ENCODE measurements around the gene SLC44A3. TPM values are rescaled to one million over a fixed set of nuclear protein-coding genes. Genes with fewer than 3 reads are reported as not detected.

SLC44A3 gene
- total and polyA plus RNA-seq, 2 donors: 4.7 to 6.8 TPM

- Histone ChIP-seq H3K36me3 (ENCODE audit: control insufficient read depth in 2 of 2, insufficient read depth in 2 of 2, low read length in 1 of 2) (peaks cover 0 to 20% of the 10 kb centered on the region in 2 donors), H3K4me3 (ENCODE audit: low read length in 2 of 2) (no peak overlapping the region), H3K9me3 (ENCODE audit: control insufficient read depth in 2 of 2, insufficient read depth in 1 of 2, low read length in 1 of 2) (no peaks in the 10 kb centered on the region), H3K27me3 (ENCODE audit: control insufficient read depth in 2 of 2, insufficient read depth in 1 of 2, low read length in 1 of 2) (no peaks in the 10 kb centered on the region), H3K27ac (ENCODE audit: low read depth in 1 of 2, low read length in 1 of 2) (no peak overlapping the region), H3K4me1 (ENCODE audit: control insufficient read depth in 2 of 2, insufficient read depth in 2 of 2, low read length in 2 of 2) (no peaks in the 10 kb centered on the region)
- 76% methylated on average over 7 of the region's 7 CpGs for WGBS
- DNase-seq (ENCODE audit: low read depth in 6 of 9, low spot score in 9 of 9): no peak
These were observed 78.6 kb downstream of the SLC44A3 start for GRCh38 chr1:94898491-94899385.

GRCh38 chr1:94899756-94900155, 79.6 kb downstream of the SLC44A3 start:
- DNase-seq (ENCODE audit: low read depth in 6 of 9, low spot score in 9 of 9): no peak
- peaks cover 0 to 20% of the 10 kb centered on the region in 2 donors for H3K36me3 ChIP-seq (ENCODE audit: control insufficient read depth in 2 of 2, insufficient read depth in 2 of 2, low read length in 1 of 2)
- H3K9me3 ChIP-seq (ENCODE audit: control insufficient read depth in 2 of 2, insufficient read depth in 1 of 2, low read length in 1 of 2): no peaks in the 10 kb centered on the region
- H3K4me3 ChIP-seq (ENCODE audit: low read length in 2 of 2): no peak overlapping the region
- H3K27me3 ChIP-seq (ENCODE audit: control insufficient read depth in 2 of 2, insufficient read depth in 1 of 2, low read length in 1 of 2): no peaks in the 10 kb centered on the region
- WGBS: 95% methylated on average over 1 of the region's 1 CpG
- H3K4me1 ChIP-seq (ENCODE audit: control insufficient read depth in 2 of 2, insufficient read depth in 2 of 2, low read length in 2 of 2): no peaks in the 10 kb centered on the region
- no peak overlapping the region for H3K27ac ChIP-seq (ENCODE audit: low read depth in 1 of 2, low read length in 1 of 2)

GRCh38 chr1:94901841-94902240, 81.7 kb downstream of the SLC44A3 start:
- Histone ChIP-seq H3K27ac (ENCODE audit: low read depth in 1 of 2, low read length in 1 of 2) (no peak overlapping the region), H3K4me3 (ENCODE audit: low read length in 2 of 2) (no peak overlapping the region), H3K36me3 (ENCODE audit: control insufficient read depth in 2 of 2, insufficient read depth in 2 of 2, low read length in 1 of 2) (peaks cover 0 to 8% of the 10 kb centered on the region in 2 donors), H3K27me3 (ENCODE audit: control insufficient read depth in 2 of 2, insufficient read depth in 1 of 2, low read length in 1 of 2) (no peaks in the 10 kb centered on the region), H3K9me3 (ENCODE audit: control insufficient read depth in 2 of 2, insufficient read depth in 1 of 2, low read length in 1 of 2) (no peaks in the 10 kb centered on the region), H3K4me1 (ENCODE audit: control insufficient read depth in 2 of 2, insufficient read depth in 2 of 2, low read length in 2 of 2) (no peaks in the 10 kb centered on the region)
- WGBS: 95% methylated on average over 4 of the region's 4 CpGs
- DNase-seq (ENCODE audit: low read depth in 6 of 9, low spot score in 9 of 9): no peak

- no peaks in the 10 kb centered on the region for H3K9me3 ChIP-seq (ENCODE audit: control insufficient read depth in 2 of 2, insufficient read depth in 1 of 2, low read length in 1 of 2)
- DNase-seq (ENCODE audit: low read depth in 6 of 9, low spot score in 9 of 9): no peak
- H3K36me3 ChIP-seq (ENCODE audit: control insufficient read depth in 2 of 2, insufficient read depth in 2 of 2, low read length in 1 of 2): peaks cover 0 to 2% of the 10 kb centered on the region in 2 donors
- 98% methylated on average over 7 of the region's 7 CpGs for WGBS
- no peak overlapping the region for H3K4me3 ChIP-seq (ENCODE audit: low read length in 2 of 2)
- no peak overlapping the region for H3K27ac ChIP-seq (ENCODE audit: low read depth in 1 of 2, low read length in 1 of 2)
- no peaks in the 10 kb centered on the region for H3K4me1 ChIP-seq (ENCODE audit: control insufficient read depth in 2 of 2, insufficient read depth in 2 of 2, low read length in 2 of 2)
- H3K27me3 ChIP-seq (ENCODE audit: control insufficient read depth in 2 of 2, insufficient read depth in 1 of 2, low read length in 1 of 2): no peaks in the 10 kb centered on the region
These were observed 83.3 kb downstream of the SLC44A3 start for GRCh38 chr1:94903280-94904009.

GRCh38 chr1:94905207-94905606, 85.0 kb downstream of the SLC44A3 start:
- 88% methylated on average over 4 of the region's 4 CpGs for WGBS
- Histone ChIP-seq H3K27ac (ENCODE audit: low read depth in 1 of 2, low read length in 1 of 2) (no peak overlapping the region), H3K9me3 (ENCODE audit: control insufficient read depth in 2 of 2, insufficient read depth in 1 of 2, low read length in 1 of 2) (no peaks in the 10 kb centered on the region), H3K4me3 (ENCODE audit: low read length in 2 of 2) (no peak overlapping the region), H3K36me3 (ENCODE audit: control insufficient read depth in 2 of 2, insufficient read depth in 2 of 2, low read length in 1 of 2) (no peaks in the 10 kb centered on the region), H3K4me1 (ENCODE audit: control insufficient read depth in 2 of 2, insufficient read depth in 2 of 2, low read length in 2 of 2) (no peaks in the 10 kb centered on the region), H3K27me3 (ENCODE audit: control insufficient read depth in 2 of 2, insufficient read depth in 1 of 2, low read length in 1 of 2) (no peaks in the 10 kb centered on the region)
- DNase-seq (ENCODE audit: low read depth in 6 of 9, low spot score in 9 of 9): no peak

GRCh38 chr1:94906382-94906781, 86.2 kb downstream of the SLC44A3 start:
- H3K9me3 ChIP-seq (ENCODE audit: control insufficient read depth in 2 of 2, insufficient read depth in 1 of 2, low read length in 1 of 2): no peaks in the 10 kb centered on the region
- no peak overlapping the region for H3K27ac ChIP-seq (ENCODE audit: low read depth in 1 of 2, low read length in 1 of 2)
- 91% methylated on average over 5 of the region's 5 CpGs for WGBS
- DNase-seq (ENCODE audit: low read depth in 6 of 9, low spot score in 9 of 9): no peak
- no peaks in the 10 kb centered on the region for H3K4me1 ChIP-seq (ENCODE audit: control insufficient read depth in 2 of 2, insufficient read depth in 2 of 2, low read length in 2 of 2)
- no peaks in the 10 kb centered on the region for H3K27me3 ChIP-seq (ENCODE audit: control insufficient read depth in 2 of 2, insufficient read depth in 1 of 2, low read length in 1 of 2)
- no peaks in the 10 kb centered on the region for H3K36me3 ChIP-seq (ENCODE audit: control insufficient read depth in 2 of 2, insufficient read depth in 2 of 2, low read length in 1 of 2)
- H3K4me3 ChIP-seq (ENCODE audit: low read length in 2 of 2): no peak overlapping the region

- H3K27me3 ChIP-seq (ENCODE audit: control insufficient read depth in 2 of 2, insufficient read depth in 1 of 2, low read length in 1 of 2): no peaks in the 10 kb centered on the region
- H3K36me3 ChIP-seq (ENCODE audit: control insufficient read depth in 2 of 2, insufficient read depth in 2 of 2, low read length in 1 of 2): no peaks in the 10 kb centered on the region
- no peaks in the 10 kb centered on the region for H3K4me1 ChIP-seq (ENCODE audit: control insufficient read depth in 2 of 2, insufficient read depth in 2 of 2, low read length in 2 of 2)
- WGBS: 90% methylated on average over 3 of the region's 3 CpGs
- H3K27ac ChIP-seq (ENCODE audit: low read depth in 1 of 2, low read length in 1 of 2): no peak overlapping the region
- no peak overlapping the region for H3K4me3 ChIP-seq (ENCODE audit: low read length in 2 of 2)
- DNase-seq (ENCODE audit: low read depth in 6 of 9, low spot score in 9 of 9): no peak
- no peaks in the 10 kb centered on the region for H3K9me3 ChIP-seq (ENCODE audit: control insufficient read depth in 2 of 2, insufficient read depth in 1 of 2, low read length in 1 of 2)
These were observed 87.0 kb downstream of the SLC44A3 start for GRCh38 chr1:94907136-94907535.

- Histone ChIP-seq H3K27ac (ENCODE audit: low read depth in 1 of 2, low read length in 1 of 2) (no peak overlapping the region), H3K4me1 (ENCODE audit: control insufficient read depth in 2 of 2, insufficient read depth in 2 of 2, low read length in 2 of 2) (no peaks in the 10 kb centered on the region), H3K36me3 (ENCODE audit: control insufficient read depth in 2 of 2, insufficient read depth in 2 of 2, low read length in 1 of 2) (no peaks in the 10 kb centered on the region), H3K4me3 (ENCODE audit: low read length in 2 of 2) (no peak overlapping the region), H3K9me3 (ENCODE audit: control insufficient read depth in 2 of 2, insufficient read depth in 1 of 2, low read length in 1 of 2) (no peaks in the 10 kb centered on the region), H3K27me3 (ENCODE audit: control insufficient read depth in 2 of 2, insufficient read depth in 1 of 2, low read length in 1 of 2) (no peaks in the 10 kb centered on the region)
- DNase-seq (ENCODE audit: low read depth in 6 of 9, low spot score in 9 of 9): no peak
- 91% methylated on average over 7 of the region's 7 CpGs for WGBS
These were observed 88.0 kb downstream of the SLC44A3 start for GRCh38 chr1:94908190-94908589.

- Histone ChIP-seq H3K36me3 (ENCODE audit: control insufficient read depth in 2 of 2, insufficient read depth in 2 of 2, low read length in 1 of 2) (no peaks in the 10 kb centered on the region), H3K27me3 (ENCODE audit: control insufficient read depth in 2 of 2, insufficient read depth in 1 of 2, low read length in 1 of 2) (no peaks in the 10 kb centered on the region), H3K9me3 (ENCODE audit: control insufficient read depth in 2 of 2, insufficient read depth in 1 of 2, low read length in 1 of 2) (no peaks in the 10 kb centered on the region), H3K4me1 (ENCODE audit: control insufficient read depth in 2 of 2, insufficient read depth in 2 of 2, low read length in 2 of 2) (no peaks in the 10 kb centered on the region), H3K27ac (ENCODE audit: low read depth in 1 of 2, low read length in 1 of 2) (no peak overlapping the region), H3K4me3 (ENCODE audit: low read length in 2 of 2) (no peak overlapping the region)
- DNase-seq (ENCODE audit: low read depth in 6 of 9, low spot score in 9 of 9): no peak
- 100% methylated on average over 2 of the region's 2 CpGs for WGBS
These were observed 88.8 kb downstream of the SLC44A3 start for GRCh38 chr1:94908965-94909364.

All from thymus (tissue), 11 donors.